Measurements from ENCODE around the gene OR2B2.
A peak's percentile ranks its signal among the peaks of the same experiment; 100 is the strongest.
"Not testable (repeated sequence)": the region's sequence is repeated elsewhere in the genome, so short reads cannot be mapped to it uniquely, and the experiment has no call there.

The OR2B2 gene

DNA sequence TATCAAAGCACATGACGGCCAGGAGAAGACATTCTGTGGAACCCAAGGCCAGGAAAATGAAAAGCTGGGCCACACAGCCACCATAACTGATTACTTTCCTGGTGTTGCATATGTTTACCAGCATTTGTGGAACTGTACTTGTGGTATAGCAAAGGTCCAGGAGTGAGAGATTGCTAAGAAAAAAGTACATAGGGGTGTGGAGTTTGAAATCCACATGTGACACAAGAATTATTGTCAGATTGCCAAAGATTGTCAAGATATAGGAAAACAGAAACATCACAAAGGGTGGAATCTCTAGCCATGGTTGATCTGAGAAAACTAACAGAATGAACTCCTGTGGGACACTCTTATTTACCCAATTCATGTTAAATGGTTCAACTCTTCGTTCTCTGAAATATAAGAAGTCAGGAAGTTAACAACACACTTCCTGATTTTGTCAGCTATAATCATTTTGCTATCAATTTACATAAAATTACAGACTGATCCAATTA is at the start of gene OR2B2:
Gene OR2B2 (minus strand): TSS at position 441 of the 491 bp plus-strand sequence. CDS start 77 bp downstream, at position 364.
- no peak for DNase-seq (ENCODE audit: low spot score)

- no peak for DNase-seq (ENCODE audit: low spot score)
These were observed 45.3 kb upstream of the OR2B2 start for GRCh38 chr6:27957516-27957915.

DNA sequence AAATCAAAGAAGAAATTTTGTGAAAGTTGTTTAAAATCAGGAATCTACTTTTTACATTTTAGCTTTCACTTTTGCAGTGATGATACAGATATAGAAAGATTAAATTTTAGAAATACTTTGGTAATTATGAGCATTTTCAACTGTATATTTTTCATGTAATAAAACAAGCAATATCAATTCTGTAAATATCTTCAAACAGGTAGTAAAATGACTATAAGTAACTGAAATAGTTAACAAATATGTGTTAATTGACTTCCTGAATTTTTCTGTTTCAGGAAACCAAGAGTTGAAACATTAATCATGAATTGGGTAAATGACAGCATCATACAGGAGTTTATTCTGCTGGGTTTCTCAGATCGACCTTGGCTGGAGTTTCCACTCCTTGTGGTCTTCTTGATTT is 44.7 kb upstream of the OR2B2 start, which contains the start of gene OR2B6:
Gene OR2B6 (plus strand): TSS at position 301 of the 400 bp plus-strand sequence. CDS start 0 bp downstream, at position 301.
- no peak for DNase-seq (ENCODE audit: low spot score)

DNA sequence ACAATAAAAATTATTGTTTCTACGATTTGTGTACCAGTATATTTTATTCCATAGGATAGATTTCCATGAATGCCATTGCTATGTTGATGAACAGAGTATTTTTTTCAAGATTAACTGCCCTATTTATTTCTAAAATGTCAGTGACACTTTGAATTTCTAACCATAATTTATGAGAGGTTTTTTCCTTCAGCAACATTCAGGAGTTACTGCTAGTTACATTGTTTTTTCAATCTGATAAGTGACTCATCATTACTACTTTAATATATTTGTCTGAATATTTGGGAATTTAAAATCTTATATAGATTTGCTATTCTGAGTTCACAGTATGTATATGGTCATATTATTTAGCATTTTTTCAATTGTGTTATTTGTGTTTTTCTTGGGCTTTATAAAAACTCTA is 38.8 kb upstream of the OR2B2 start:
- no peak for DNase-seq (ENCODE audit: low spot score)

DNA sequence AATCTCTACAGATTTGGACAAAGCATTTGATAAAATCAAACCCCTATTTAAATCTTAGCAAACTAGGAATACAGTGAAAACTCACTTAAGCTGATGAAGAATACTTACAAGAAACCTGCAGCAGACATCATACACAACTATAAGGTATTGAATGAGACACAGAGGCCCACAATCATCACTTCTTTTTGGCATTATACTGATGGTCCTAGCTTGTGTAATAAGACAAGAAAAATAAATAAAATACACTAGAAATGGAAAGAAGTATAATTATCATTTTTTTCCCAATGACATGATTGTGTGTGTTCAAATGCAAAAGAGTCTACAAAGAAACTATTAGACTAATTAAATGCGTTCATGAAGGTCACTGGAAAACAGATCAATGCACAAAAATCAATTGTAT is 36.0 kb upstream of the OR2B2 start:
- DNase-seq (ENCODE audit: low spot score), result no peak

DNA sequence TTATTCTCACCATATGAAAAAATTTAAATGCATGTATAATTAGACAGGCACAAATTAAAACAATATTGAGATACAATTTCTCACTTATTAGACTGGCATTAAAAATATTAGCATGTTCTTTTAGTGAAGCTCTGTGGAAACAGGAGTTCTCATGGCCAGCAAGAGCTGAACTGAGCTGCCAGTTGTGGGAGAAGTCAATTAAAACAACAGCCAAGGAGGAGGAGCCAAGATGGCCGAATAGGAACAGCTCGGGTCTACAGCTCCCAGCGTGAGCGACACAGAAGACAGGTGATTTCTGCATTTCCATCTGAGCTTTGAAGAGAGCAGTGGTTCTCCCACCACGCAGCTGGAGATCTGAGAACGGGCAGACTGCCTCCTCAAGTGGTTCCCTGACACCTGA is 30.9 kb upstream of the OR2B2 start:
- DNase-seq (ENCODE audit: low spot score), result not testable (repeated sequence)

- DNase-seq (ENCODE audit: low spot score), result no peak
These were observed 28.6 kb upstream of the OR2B2 start for GRCh38 chr6:27940766-27941165.

- no peak for DNase-seq (ENCODE audit: low spot score)
These were observed 19.0 kb upstream of the OR2B2 start for GRCh38 chr6:27931209-27931608.

- DNase-seq (ENCODE audit: low spot score), result not testable (repeated sequence)
These were observed 17.7 kb upstream of the OR2B2 start for GRCh38 chr6:27929930-27930329.

GRCh38 chr6:27928041-27928440 is 15.8 kb upstream of the OR2B2 start:
- not testable (repeated sequence) for DNase-seq (ENCODE audit: low spot score)

DNA sequence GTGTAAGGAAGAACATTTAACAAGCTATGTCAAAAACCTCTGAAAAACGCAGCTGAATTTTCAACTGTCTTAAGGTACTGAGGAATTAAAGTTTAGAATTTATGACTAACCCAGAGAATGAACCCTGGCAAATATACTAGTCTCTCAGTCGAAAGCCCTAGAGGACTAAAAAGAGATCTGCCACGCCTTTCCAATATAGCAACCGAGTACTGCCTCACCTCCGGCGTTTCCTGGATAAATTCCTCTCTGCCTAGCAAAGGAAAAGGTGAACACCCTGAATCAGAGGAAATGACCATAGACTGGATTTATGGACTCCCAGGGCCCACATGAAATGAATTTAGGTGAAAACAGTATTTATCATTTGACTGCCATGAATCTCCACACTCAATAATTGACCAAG is 12.0 kb upstream of the OR2B2 start:
- no peak for DNase-seq (ENCODE audit: low spot score)

DNA sequence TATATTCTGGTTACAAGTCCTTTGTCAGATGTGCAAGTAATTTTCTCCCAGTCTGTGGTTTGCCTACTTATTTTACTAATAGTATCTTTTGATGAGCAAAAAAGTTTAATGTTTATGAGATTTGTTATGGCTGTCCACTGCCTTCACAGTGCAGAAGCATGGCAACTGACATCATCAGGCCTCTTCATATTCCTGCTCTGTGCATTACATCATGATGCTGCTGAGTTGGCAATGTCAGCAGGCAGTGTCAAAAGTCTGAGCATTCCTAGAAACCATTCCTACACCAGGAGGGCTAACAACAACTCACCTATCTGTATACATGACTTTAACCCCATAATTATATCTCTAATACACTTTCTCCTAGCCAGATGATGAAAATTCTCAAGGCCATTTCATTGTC is 10.8 kb upstream of the OR2B2 start:
- no peak for DNase-seq (ENCODE audit: low spot score)

DNA sequence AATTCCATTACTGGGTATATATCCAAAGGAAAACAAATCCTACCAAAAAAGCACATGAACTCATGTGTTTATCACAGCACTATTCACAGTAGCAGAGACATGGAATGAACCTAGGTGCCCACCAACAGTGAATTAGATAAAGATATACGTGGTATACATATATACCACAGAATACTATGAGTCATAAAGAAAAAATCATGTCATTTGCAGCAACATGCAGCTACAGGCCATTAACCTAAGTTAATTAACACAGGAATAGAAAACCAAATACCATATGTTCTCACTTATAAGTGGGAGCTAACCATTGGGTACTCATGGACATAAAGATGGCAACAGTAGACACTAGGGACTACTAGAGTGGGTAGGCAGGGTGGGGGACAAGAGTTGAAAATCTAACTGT is 4.2 kb downstream of the OR2B2 start:
- DNase-seq (ENCODE audit: low spot score), result no peak

GRCh38 chr6:27902335-27903314 is 9.6 kb downstream of the OR2B2 start:
- peak; percentile 87 for DNase-seq (ENCODE audit: low spot score)

DNA sequence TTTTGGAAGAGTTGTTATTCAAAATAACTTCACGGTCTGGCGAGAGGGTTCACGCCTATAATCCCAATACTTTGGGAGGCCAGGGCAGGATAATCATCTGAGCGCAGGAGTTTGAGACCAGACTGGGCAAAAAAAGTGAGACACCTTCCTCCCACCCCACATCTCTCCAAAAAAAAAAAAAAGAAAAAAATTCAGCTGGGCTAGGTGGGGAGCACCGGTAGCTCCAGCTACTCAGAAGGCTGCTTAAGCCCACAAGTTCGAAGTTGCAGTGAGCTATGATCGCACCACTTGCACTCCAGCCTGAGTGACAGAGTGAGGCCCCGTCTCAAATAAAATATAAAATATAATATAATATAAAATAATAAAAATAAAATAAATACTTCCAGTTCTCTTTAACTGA is 10.4 kb downstream of the OR2B2 start:
- no peak for DNase-seq (ENCODE audit: low spot score)

DNA sequence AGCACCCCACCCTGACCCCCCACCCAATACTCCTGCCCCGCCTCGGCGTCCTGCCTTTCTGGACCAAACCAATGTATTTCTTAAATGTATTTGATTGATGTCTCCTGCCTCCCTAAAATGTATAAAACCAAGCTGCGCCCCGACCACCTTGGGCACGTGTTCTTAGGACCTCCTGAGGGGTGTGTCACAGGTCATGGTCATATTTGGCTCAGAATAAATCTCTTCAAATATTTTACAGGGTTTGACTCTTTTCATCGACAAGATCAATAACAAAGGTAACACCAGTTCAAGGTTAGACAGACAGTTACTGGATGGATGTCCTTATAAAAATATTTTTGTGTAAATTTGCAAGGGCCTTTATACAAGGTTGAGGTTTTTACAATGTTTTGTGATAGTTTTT is 12.0 kb downstream of the OR2B2 start:
- DNase-seq (ENCODE audit: low spot score), result not testable (repeated sequence)

DNA sequence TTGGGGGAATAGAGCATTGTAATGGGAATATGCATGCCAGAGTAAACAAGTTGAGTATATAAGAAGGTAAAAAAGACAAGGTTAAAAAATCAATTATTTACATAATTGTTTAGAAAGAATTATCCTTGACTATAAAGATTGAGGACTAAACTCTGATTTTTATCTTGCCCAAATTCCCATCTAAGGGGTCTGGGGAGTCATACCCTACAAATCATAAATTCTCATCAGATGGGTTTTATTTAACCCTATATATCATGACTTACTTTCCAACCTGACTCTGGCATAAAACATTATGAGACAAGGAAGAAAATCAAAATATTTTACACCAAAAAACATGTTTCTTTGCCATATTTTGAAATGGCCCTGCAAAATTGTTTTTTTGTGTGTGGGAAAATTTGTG is 12.7 kb downstream of the OR2B2 start:
- no peak for DNase-seq (ENCODE audit: low spot score)

DNA sequence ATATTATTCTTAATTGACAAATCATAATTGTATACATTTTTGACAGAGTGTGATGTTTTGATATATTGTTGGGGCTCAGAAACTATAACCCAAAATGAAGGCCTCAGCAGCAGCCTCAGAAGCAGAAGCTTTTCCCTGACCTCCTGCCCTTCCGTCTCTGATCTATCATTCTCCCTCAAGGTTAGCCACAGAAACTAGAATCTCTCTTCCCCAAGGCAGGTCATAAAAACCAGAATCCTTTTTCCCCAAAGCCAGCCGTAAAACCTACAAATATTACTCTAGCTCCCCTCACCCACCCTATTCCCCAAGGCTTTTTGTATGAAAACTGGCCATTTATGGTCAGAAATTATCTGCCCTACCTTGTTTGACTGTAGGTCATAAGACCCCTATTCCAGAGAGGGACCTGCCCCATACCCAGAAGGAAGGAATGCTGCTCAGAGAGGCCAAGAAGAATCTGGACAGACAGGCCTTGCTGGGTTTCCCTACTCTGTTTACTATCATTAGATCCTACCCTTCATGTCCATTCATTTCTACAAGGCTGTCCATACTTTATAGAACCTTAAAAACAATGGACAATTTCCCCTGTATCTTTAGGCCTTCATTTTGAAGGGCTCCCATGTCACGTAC is 14.5 kb downstream of the OR2B2 start:
- DNase-seq (ENCODE audit: low spot score), result no peak

GRCh38 chr6:27896398-27896796 is 15.8 kb downstream of the OR2B2 start:
- DNase-seq (ENCODE audit: low spot score), result no peak

DNA sequence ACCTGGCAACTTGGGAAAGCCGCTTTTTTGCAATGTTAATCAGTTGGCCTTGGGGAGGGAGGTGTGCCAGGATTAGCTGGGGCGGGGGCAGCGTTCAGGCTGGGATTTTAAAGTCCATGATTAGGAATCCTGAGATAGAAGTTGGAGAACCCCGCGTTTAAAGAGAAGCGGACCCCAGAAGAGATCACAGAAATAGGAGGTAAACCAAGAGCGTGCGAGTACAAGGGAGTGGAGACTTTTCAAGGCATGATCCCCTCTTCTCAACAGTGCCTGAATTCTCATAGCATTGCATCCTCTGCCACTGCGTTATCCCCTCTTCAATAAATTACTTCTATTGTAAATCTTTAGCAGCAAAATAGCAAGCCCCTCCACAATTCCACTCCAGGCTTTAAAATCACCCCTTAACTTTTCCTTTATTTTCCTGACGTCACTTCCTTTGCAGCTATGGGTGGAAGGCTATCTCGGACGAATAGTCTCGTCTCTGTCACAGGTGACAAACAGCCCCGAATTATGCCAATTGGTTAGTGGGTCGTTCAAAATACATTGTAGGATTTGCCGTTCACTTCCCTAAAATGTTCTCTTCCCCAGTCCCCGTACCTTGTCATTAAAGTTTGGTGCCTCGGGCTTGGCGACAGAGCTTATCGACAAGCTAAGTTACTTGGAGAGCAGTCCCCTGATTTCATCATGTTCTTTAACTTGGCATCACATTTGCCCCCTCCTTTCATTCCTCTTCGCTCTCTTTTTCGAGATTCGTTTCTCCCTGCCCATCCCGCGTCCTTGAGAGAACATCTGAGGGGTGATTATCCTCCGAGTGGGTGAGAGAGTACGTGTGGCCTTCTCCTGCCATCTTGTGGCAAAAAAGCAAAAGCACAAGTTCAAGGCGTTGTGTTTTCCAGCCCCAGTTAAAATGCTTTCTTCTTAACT is 17.1 kb downstream of the OR2B2 start:
- peak; percentile 74 for DNase-seq (ENCODE audit: low spot score)

GRCh38 chr6:27893836-27894807 is 18.1 kb downstream of the OR2B2 start:
- DNase-seq (ENCODE audit: low spot score), result peak; percentile 70

All from D341Med (cell line).